ENCODE data around the gene FGR.

Gene FGR

GRCh38 chr1:27615346-27616192, 19.4 kb downstream of the FGR start:
- no peak for DNase-seq

GRCh38 chr1:27614625-27615344, 20.2 kb downstream of the FGR start:
- no peak for DNase-seq

GRCh38 chr1:27614043-27614624, 20.9 kb downstream of the FGR start:
- no peak for DNase-seq

DNA sequence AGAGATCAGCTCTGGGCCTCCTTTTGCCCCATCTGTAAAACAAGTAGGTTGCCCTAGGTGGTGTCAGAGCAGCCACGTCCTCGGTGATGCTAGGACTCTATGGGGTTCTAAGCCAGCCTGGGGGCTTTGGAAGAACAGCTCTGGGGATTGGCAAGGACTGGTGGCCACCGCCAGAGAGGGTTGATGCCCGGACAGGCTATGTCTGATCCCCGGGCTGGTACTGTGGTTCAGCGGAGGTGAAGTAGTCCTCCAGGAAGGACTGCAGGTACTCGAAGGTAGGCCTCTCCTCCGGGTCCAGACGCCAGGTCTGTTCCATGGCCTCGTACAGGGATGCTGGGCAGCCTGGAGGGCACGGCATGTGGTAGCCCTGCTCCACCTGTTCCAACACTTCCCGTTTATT, 22.3 kb downstream of the FGR start:
- no peak for DNase-seq

GRCh38 chr1:27611450-27611849, 23.5 kb downstream of the FGR start:
- DNase-seq = no peak

GRCh38 chr1:27609618-27610240, 25.3 kb downstream of the FGR start:
- DNase-seq = no peak

GRCh38 chr1:27609210-27609555, 25.8 kb downstream of the FGR start:
- no peak for DNase-seq

DNA sequence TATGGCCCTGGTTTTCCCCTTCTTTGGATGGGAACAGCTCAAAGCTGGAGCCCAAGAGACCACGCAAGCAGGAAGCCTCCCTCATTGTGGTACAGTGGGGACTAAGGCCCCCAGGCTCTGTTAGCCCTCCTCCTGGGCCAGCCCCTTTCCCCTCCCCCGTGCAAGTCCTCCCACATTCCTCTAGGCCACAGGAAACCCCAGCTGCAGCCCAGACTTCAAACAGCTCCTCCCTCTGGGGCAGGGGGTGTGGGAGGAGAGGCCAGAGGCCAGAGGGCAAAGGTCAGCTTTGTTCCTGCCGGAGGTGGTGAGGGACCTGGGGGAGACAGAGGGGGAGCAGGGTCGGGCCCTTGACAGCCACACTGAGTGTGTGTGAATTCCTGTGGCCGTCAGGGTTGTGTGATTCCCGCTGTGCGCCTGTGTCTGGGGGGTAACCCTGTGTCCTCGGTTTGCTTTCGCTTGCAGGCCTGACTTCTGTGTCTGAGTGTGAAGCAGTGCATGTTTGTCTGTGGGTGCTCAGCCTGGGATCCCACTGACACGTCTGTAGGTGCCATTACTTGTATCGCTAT, 27.7 kb downstream of the FGR start:
- no peak for DNase-seq

DNA sequence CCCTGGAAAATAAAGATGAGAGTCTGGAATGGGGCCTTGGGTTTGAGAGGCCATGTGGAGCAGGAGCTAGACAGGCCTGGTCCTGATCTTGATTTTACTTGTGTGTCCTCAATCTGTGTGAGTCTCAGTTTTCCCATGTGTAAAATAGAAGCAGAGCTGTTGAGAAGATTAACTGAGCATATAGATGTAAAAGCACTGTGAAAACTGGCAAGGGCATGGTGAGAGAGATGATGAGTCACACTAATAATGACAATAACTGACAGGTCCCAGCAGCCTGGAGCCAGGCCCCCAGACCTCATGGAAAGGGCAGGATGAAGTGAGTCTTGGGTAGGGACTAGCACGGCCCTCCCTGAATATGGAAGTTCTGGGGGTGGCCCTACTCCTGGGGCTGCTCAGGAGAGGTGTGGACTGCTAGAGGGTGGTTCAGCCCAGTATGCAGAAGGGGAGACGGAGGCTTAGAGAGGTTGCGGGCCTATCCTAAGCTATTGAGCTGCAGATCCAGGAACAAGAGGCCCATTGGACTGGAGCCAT, 28.2 kb downstream of the FGR start:
- DNase-seq = no peak

GRCh38 chr1:27605796-27606707, 28.9 kb downstream of the FGR start:
- DNase-seq = peak; percentile 67

GRCh38 chr1:27605300-27605766, 29.7 kb downstream of the FGR start:
- no peak for DNase-seq

GRCh38 chr1:27604579-27605299, 30.2 kb downstream of the FGR start:
- DNase-seq = no peak

DNA sequence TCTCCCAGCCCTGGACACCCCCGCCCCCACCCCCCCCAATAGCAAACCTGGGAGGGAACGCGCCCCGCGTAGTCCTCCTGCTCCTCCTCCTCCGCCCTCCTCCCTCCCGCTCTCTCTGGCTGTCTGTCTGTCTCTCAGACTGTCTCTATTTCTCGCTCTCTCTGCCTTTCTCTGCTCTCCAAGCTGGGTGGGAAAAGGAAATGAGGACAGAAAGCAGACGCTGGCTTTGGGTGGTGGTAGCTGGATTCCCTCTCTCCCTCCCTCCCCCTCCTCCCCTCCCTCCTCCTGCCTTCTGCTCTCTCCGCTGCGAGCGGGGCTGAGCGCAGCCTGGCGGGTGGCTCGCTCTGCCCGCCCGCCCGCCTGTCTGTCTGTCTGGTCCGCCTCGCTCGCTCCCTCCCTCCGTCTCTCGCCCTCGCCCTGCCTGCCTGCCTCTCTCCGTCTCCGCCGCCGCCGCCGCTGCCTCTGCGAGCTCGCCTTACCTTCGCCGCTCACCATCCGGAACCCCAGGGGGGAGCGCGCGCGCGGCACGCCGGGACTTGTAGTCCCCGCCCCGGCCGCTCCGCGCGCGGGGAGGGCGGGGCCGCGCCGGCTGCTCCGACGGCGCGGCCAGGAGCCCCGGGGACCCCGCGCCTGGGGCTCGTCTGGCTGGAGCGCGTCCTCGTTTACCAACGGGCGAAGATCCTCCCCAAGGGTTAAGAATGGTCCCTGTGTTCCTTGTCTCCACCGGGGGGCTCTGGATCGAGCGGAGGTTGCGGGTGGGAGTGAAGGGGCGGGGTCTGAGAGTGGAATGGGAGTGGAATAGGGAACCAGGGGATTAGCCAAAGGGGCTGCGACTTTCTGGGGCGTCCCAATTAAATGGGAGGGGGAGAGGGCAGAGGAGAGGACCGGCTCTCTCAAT, 31.1 kb downstream of the FGR start, which contains the start of gene AHDC1:
Gene AHDC1, minus strand, starts transcription at position 464 of the 898 bp plus-strand sequence. CDS start 52,029 bp downstream, outside the sequence.
- peak; percentile 90 for DNase-seq

GRCh38 chr1:27603309-27603680, 31.7 kb downstream of the FGR start:
- no peak for DNase-seq

DNA sequence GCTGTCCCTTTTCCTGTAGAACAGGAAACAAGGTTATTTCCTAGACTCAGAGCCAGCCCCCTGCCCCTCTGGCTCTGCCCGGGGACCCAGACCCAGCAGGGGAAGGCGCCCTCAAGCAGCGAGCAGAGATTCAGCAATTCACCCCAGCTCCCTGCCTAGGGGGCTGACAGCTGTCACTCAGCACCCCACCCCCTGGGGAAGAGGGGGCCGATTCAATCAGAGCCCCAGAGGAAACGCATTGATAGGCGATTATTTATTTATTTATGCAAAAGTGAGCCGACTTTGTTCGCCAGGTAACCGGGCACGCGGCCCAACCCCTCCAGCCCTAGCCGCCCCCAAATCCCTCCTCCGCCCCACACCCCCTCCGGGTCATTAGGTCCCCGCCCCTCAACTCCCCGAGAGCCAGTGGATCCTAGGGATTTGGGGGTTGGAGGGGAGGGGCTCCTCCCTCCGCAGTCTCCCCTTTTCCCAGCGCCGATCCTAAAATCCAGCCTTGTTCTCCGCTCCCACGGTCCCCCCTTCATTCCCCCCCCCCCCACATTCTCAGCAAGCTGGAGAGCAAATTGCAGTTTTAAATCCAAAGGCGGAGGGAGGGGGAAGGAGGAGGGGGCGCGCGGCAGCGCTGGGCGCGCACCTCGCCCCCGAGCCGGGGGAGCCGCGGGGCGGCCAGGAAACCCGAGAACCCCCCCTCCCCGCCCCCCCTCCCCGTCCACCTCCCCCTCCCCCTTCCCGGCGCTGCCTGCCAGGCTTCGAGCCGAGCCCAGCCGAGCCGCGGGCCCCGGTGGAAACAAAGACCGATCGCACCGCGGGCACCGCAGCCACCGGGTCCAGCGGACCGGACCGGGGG, 32.3 kb downstream of the FGR start:
- DNase-seq = peak; percentile 60

GRCh38 chr1:27601771-27602461, 33.1 kb downstream of the FGR start:
- peak; percentile 84 for DNase-seq

GRCh38 chr1:27601321-27601770, 33.6 kb downstream of the FGR start:
- DNase-seq = no peak

Measured in midbrain (tissue), 1 donor.